HG02763 (cell line): ENCODE data around the gene PPA2.
"Not testable (repeated sequence)": the region's sequence is repeated elsewhere in the genome, so short reads cannot be mapped to it uniquely, and the experiment has no call there.

Source experiments
- ATAC-seq: cut with Tn5 transposase; IDR thresholded peaks from one replicate; pipeline ENCODE4 v1.9.1; 2021; ENCODE audit warnings: mild to moderate bottlenecking, moderate library complexity; ENCODE audit not compliant: unreplicated experiment

PPA2 gene

GRCh38 chr4:105460306-105460705, 13.6 kb downstream of the PPA2 start:
- ATAC-seq = no peak

DNA sequence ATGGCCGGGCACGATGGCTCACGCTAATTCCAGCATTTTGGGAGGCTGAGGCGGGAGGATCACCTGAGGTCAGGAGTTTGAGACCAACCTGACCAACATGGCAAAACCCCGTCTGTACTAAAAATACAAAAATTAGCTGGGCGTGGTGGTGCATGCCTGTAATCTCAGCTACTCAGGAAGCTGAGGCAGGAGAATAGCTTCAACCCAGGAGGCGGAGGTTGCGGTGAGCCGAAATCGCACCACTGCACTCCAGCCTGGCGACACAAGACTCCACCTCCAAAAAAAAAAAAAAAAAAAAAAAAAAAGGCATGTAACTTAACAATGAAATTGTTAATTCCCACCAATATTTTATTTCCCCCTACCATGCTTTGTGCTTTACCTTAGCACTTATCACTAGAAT, 15.3 kb downstream of the PPA2 start:
- ATAC-seq = not testable (repeated sequence)

GRCh38 chr4:105458001-105458400, 15.9 kb downstream of the PPA2 start:
- ATAC-seq = no peak

DNA sequence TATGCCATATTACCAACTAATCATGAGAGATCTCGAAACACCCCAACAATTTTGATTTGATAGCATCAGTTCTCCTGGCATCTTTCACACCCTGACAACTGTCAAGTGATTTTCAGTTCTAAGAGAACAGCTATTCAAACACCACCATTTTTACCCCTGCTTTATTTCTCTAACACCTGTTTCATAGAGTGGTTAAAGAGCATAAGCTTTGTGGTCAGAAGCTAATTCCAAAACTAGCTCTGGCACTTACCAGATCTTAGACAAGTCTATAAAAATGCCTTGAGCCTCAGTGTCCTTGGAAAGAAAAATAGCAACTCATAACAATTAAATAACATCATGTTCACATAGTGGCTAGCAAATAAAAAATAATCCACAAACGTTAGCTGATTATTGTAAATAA, 17.9 kb downstream of the PPA2 start:
- no peak for ATAC-seq

DNA sequence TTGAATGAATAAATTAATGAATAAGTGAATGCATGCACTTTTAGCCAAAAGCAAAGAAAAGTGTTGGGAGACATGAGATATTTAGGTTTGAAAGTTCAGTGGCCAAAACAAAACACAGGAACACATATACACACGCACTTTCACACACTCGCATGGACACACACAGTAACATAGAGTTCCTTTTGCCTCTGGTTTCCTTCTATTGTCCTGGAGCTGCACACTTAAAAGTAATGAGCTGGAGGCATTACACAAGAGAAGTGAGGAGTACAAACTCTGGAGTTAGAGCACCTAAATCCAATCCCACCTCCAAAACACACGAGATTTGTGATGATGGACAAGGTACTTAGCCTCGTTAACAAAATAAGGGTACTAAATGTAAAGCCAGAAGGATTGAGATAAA, 18.7 kb downstream of the PPA2 start:
- no peak for ATAC-seq

DNA sequence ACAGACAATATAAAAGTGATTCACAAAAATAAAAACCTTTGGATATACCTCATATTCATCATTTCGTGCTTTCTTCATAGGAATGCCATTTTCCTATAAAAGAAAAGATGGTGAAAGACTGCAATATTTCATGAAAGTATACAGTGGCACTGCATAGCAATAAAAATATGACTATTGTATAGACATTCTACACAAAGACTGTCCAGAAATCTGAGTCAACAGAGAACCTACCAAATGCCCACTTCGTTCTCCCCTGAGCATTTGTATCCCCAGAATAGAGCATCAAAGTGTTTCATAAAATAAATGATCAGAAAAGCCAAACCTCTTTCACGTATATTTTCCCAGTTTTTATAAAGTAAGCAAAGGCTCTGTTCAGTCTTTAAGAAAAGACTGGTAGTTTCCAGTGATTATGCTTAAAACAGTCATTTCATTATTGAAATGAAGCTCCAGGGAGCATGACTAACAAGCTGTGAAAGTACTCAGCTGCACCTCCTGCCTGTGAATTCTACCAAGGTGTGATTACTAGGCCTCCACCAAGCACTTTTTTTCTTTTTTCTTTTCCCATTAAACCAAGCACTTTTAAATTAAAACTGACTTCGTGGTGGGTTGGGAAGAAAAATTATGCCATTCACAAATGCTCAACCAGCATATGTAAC, 20.2 kb downstream of the PPA2 start:
- peak; percentile 65 for ATAC-seq

GRCh38 chr4:105451346-105451745, 22.5 kb downstream of the PPA2 start:
- ATAC-seq = no peak

- ATAC-seq = no peak
Observed at GRCh38 chr4:105440890-105441289, 33.0 kb downstream of the PPA2 start.

DNA sequence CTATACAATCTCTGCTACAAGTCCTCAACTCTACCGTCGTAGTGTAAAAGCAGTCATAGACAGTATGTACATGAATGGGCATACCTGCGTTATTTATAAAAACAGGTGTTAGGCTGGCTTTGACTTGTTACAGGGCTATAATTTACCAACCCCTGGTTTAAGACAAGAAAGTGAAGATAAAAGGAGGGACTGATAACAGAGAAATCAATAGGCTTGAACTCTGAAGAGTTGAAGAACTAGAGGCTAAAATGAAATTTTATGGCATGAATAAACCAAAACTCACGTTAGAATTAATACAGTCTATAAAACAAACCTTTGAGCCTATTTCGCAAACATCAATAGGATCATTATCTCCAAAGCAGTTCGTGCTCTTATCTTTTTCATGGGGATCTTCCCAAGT, 36.2 kb downstream of the PPA2 start:
- ATAC-seq = no peak

DNA sequence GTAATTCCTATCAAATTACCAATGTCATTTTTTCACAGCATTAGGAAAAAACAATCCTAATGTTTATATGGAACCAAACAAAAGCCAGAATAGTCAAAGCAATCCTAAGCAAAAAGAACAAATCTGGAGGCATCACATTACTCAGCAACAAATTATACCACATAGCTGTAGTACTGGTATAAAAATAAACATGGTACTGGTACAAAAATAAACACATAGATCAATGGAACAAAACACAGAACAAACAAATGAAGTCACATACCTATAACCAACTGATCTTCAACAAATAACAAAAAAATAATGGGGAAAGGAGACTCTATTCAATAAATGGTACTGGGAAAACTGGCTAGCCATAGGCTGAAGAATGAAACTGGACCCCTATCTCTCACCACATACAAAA, 37.4 kb downstream of the PPA2 start:
- no peak for ATAC-seq

GRCh38 chr4:105434940-105435339, 38.9 kb downstream of the PPA2 start:
- ATAC-seq = no peak

DNA sequence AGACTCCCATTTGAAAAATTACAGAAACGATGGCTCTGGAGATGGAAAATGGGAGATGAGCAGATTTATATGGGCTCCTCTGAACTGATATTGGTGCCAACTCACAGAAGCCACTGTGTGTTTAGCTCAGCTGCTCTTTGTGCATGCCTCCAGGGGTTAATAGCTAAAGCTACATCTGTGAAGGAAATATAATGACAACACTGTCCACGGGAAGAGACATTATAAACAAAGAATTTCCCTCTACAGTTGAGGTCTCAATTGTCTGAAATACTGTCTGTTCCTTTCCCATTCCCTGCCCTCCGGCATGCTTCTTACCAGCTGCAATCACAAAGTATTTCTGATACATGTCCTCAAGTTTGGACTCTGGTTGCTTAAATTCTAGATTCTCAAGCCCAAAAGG, 40.4 kb downstream of the PPA2 start:
- no peak for ATAC-seq

DNA sequence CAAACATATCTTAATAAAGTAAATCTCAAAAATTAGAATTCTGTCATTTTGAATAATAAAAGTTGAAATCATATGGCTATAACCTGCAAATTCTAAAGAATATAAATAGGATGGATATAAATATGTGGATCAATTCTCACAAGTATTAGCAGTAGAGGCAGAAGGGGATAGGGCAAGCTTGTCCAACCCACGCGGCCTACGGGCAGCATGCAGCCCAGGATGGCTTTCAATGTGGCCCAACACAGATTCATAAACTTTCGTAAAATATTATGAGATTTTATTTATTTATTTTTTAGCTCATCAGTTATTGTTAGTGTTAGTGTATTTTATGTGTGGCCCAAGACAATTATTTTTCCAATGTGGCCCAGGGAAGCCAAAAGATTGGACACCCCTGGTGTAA, 41.4 kb downstream of the PPA2 start:
- no peak for ATAC-seq

DNA sequence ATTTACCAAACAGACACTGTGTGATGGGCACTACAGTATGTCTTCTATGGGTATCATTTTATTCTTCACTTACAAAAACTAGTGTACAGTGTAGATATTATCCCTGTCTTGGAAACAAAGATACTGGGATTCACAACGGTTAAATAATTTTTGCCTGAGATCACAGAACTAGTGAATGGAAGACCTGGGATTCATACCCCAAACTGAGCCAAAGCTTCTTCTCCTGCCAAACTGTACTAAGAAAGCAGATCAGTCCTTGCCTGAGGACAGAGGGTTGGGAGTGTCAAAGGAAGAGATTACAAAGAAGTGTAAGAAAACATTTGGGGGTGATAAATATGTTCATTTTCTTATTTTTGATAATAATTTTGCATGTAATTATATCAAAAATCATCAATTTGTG, 43.1 kb downstream of the PPA2 start:
- ATAC-seq = no peak

DNA sequence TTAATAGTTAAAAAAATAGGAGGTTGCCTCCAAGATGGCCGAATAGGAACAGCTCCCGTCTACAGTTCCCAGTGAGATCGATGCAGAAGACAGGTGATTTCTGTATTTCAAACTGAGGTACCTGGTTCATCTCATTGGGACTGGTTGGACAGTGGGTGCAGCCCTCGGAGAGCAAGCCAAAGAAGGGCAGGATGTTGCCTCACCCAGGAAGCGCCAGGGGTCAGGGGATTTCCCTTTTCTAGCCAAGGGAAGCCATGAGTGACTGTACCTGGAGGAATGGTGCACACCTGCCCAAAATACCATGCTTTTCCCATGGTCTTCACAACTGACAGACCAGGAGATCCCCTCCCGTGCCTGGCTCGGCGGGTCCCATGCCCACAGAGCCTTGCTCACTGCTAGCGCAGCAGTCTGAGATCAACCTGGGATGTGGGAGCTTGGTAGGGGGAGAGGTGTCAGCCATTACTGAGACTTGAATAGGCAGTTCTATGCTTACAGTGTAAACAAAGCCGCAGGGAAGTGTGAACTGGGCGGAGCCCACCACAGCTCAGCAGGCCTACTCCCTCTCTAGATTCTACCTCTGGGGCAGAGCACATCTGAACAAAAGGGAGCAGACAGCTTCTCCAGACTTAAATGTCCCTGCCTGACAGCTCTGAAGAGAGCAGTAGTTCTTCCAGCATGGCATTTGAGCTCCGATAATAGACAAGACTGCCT, 47.5 kb downstream of the PPA2 start:
- ATAC-seq = no peak

DNA sequence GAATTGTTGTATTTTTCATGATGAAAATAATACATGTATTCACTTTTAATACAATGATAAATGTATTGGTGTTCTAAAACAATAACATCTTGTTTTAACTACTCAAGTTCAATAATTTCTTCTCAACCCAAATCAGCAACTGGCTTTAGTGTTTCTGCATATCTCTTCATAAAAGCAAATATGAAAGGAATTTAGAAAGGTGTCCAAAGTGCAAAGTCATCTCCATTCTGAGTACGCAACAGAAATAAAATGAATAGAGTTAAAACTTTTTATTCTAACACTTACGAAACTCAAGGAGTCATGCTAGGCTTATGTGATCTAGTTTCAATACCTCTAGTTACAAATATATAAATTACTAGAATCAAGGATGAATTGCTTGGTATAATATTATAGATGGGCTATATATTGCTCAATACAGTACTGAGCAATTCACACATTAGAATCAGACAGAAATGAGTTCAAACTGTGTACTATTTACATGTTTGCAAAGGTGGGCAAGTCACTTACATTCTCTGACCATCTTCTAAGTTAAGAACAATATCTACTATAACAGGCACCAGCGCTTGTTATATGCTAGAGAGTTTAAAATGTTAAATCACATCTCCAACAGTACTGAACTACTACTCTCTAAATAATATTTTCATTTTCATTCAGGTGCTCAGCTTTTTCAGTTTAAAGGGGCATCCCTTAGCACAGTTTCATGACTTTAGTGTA, 51.5 kb downstream of the PPA2 start:
- no peak for ATAC-seq

DNA sequence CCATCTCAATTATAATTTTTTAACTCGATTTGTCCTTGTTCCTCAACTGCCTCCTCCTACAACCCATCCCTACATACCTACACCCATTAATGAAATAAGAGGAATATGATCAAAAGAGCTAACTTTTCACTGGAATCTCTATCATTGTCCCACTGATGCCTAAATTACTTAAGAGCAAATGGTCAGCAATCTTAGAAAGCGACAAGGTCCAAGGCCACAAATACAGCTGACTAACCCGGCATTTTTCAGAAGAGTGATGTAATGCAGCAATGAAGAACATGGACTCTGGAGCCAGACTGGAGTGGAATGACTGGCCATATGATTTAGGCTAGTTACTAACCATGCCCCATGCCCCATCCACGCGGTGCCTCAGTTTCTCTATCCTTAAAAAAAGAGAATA, 56.2 kb downstream of the PPA2 start:
- ATAC-seq = no peak

DNA sequence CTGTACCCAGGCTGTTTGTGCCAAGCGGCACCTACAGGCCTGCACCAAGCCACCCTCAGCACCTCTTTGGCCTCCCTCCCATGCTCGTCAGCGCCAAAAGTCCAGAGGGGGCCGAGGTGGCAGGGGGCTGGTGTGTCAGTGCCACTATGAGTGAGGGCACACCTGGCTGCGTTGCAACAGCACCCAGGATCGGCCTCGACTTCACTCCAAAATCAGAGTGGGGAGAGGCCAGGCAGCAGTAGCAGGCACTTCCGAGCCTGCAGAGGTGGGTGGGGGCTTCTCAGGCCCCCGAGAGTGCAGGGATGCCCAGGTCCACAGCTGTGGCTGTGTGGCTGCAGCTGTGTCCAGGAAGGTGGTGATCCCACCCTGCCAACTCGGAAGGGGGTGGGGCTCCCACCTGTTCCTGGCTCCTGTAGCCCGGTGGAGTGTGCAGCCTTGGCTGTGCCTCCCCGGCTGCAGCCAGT, 58.5 kb downstream of the PPA2 start:
- no peak for ATAC-seq

GRCh38 chr4:105414316-105414715, 59.5 kb downstream of the PPA2 start:
- ATAC-seq = no peak

- ATAC-seq = not testable (repeated sequence)
Observed at GRCh38 chr4:105409135-105409534, 64.7 kb downstream of the PPA2 start.

GRCh38 chr4:105400901-105401677, 72.8 kb downstream of the PPA2 start:
- no peak for ATAC-seq
